ENCODE data around the gene HOXB6.

Gene HOXB6

DNA sequence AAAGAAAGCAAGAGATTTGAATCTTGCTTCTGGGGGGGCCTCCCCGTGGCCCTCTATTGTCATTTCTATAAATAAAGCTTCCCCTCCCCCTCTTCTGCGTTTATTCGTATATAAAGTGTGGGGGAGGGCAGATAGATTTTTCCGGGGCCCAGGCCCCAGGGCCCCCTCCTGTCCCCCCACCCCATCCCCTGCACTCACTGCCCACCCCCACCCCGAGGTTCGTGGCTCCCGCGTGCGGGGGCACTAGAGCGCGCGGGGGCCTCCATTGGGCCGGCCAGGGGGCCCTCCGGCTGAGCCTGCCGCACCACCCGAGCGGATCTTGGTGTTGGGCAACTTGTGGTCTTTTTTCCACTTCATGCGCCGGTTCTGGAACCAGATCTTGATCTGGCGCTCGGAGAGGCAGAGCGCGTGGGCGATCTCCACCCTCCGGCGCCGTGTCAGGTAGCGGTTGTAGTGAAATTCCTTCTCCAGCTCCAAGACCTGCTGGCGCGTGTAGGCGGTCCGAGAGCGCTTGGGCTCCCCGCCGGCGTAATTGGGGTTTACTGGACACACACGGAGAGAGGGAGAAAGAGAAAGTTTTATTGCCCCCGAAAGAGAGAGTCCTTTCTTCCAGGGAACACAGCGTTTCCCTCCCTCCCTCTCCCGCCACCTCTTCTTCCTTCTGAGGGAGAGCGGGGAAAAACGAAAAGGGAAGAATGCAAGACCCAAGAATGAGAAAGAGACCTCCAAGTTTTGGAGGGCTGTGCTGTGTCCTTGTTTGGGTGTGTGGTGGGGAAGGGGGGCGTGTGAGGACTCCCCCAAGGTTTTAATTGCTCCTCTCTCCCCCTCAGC lies 28.1 kb downstream of the HOXB6 start:
- intact Hi-C loops (cut with DNase I; ENCODE audit: low total_unique reads): no loop called here
- H3K4me3 ChIP-seq: peak overlapping the region; percentile 51 to 60
- TF ChIP-seq, protein P1, sequence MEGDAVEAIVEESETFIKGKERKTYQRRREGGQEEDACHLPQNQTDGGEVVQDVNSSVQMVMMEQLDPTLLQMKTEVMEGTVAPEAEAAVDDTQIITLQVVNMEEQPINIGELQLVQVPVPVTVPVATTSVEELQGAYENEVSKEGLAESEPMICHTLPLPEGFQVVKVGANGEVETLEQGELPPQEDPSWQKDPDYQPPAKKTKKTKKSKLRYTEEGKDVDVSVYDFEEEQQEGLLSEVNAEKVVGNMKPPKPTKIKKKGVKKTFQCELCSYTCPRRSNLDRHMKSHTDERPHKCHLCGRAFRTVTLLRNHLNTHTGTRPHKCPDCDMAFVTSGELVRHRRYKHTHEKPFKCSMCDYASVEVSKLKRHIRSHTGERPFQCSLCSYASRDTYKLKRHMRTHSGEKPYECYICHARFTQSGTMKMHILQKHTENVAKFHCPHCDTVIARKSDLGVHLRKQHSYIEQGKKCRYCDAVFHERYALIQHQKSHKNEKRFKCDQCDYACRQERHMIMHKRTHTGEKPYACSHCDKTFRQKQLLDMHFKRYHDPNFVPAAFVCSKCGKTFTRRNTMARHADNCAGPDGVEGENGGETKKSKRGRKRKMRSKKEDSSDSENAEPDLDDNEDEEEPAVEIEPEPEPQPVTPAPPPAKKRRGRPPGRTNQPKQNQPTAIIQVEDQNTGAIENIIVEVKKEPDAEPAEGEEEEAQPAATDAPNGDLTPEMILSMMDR (IDR thresholded peaks at IDR 0.05): no peak
- peaks cover 8 to 41% of the 10 kb centered on the region in 2 donors for H3K27me3 ChIP-seq
- H3K4me1 ChIP-seq: peaks cover 0 to 29% (median 17%) of the 10 kb centered on the region in 4 donors
- no peak for DNase-seq
- H3K9me3 ChIP-seq: no peaks in the 10 kb centered on the region
- H3K36me3 ChIP-seq: no peaks in the 10 kb centered on the region
- H3K27ac ChIP-seq: peak overlapping the region; percentile 24 to 75

DNA sequence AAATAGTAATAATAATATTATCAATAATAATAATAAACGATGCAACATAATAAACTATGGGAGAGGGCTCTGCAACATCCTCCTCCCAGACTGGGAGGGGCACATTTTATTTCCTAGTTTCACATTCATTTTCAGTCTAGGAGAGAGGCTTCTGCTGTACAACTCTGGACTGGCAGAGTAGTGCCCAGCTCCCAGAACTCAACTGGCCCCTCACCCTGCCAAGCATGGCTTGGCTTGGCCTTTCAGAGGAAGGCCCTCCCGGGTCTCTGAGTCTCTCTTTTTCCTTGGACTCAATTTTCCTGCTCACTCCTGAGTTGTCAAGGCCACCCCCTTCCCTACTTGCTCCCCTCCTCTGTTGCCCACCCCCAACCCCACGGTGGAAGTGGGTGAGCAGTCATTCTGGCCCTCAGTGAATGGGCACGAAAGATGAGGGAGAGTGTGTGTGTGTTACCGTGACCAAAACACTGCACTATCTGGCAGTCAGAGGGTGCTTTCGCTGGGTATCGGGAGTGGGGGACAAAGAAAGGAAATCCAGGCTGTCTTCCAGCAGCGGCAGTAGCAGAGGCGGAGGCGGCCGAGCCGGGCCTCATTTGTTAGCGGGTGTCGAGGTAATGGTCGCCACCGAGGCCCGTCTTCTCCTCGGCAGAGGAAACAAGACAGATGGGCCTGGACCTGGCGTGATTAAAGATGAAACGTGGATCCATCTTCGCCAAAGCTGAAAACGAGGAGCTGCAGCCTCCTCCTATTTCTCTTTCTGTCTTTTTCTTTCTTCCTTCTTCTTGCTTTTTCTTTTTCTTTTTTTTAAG lies 28.9 kb downstream of the HOXB6 start:
- H3K4me3 ChIP-seq: peak overlapping the region; percentile 51 to 60
- peak overlapping the region in 1 of 2 donors; percentile 75 for H3K27ac ChIP-seq
- peaks cover 8 to 34% of the 10 kb centered on the region in 2 donors for H3K27me3 ChIP-seq
- TF ChIP-seq, protein P1 (IDR thresholded peaks at IDR 0.05): no peak
- H3K4me1 ChIP-seq: peaks cover 0 to 32% (median 16%) of the 10 kb centered on the region in 4 donors
- DNase-seq: no peak
- intact Hi-C loops (cut with DNase I; ENCODE audit: low total_unique reads): no loop called here
- H3K36me3 ChIP-seq: no peaks in the 10 kb centered on the region
- H3K9me3 ChIP-seq: no peaks in the 10 kb centered on the region

DNA sequence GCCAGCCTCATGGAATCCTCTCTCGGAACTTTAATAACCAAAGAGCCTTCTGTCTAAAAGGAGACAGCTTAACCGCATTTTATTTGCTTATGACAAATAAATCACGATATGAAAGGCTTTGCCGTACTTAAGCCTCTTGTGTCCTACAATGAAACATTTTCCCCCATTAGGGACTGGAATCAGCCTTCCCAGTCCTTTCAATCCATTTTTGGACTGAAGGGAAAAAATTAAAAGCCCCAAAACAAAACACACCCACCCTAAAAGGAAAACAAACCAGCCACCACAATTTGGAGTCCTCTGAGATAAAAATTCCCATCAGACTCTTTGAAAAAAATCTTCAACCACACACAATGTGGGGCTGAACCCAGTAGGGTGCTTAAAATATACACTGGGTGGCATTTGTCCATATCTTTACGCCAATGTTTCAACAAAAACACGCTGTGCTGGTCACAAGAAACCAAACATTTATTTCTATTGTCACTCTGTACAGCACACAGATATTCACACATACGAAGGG lies 29.7 kb downstream of the HOXB6 start:
- H3K27ac ChIP-seq: peak overlapping the region in 1 of 2 donors; percentile 75

DNA sequence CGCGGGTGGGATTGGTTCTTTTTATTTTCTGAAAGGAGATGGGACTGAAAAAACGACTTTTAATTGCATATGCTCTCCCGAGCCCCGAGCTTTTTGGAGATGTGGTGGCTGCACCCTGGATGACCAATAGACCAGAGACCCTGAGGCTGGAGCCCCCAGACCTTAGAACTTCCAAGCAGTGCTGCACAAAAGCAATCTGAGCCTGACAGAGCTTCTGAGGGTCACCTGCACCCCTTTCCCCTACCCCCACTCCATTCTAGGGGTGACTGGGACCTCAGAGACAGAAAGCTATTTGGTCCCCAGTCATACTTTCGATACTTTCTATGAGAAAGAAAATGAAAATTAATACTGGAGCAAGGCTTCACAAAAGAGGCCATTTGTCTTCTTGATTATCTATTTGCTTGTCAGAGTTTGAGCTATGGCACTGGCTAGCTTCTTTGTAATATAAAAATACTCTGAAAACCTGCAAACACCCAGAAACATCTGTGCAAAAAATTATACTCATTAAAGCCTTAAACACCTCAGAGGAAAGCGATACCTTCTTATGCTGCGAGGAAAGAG lies 30.2 kb downstream of the HOXB6 start:
- DNase-seq: no peak
- Histone ChIP-seq H3K4me1 (peaks cover 0 to 43% (median 20%) of the 10 kb centered on the region in 4 donors), H3K27ac (peak overlapping the region in 1 of 2 donors; percentile 75), H3K9me3 (no peaks in the 10 kb centered on the region), H3K4me3 (no peak overlapping the region), H3K27me3 (peaks cover 8 to 23% of the 10 kb centered on the region in 2 donors), H3K36me3 (no peaks in the 10 kb centered on the region)
- TF ChIP-seq, protein P1 (IDR thresholded peaks at IDR 0.05): no peak
- intact Hi-C loops (cut with DNase I; ENCODE audit: low total_unique reads): no loop called here

More for the DNA sequence above, 29.7 kb downstream of the HOXB6 start:
- Histone ChIP-seq H3K36me3 (no peaks in the 10 kb centered on the region), H3K4me3 (no peak overlapping the region), H3K27me3 (peaks cover 8 to 27% of the 10 kb centered on the region in 2 donors), H3K4me1 (peaks cover 0 to 39% (median 18%) of the 10 kb centered on the region in 4 donors), H3K9me3 (no peaks in the 10 kb centered on the region)
- DNase-seq: no peak
- TF ChIP-seq, protein P1 (IDR thresholded peaks at IDR 0.05): no peak
- intact Hi-C loops (cut with DNase I; ENCODE audit: low total_unique reads): no loop called here

DNA sequence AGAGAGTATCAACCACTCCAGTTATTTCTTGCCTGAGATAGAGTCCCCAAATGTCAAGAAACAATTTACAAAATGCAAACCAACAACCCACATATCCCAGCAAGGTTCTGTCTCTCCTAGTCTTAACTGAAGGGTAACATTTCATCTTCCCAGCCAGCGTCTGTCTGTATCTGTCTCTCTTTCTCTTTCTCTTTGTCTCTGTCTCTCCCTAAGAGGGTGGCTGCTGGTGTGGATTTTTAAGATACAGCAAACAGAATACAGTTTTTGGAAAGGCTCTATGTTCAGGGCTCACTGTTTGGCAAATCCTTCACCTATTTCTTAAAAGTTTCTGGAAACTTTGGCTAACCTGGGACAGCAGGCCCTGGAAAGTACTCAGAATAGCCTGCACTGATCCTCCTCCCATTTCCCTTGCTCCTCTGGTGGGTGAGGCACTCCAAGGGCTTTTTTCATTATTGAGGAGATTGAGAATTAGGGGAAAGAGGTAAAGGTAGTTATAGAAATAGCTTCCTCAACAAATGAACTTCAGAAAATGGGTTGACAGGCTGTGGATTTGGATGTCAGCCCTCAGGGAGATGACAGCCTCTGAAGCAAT lies 32.9 kb downstream of the HOXB6 start:
- Histone ChIP-seq H3K4me3 (no peak overlapping the region), H3K36me3 (no peaks in the 10 kb centered on the region), H3K4me1 (peaks cover 0 to 31% (median 11%) of the 10 kb centered on the region in 4 donors), H3K27me3 (peaks cover 6 to 7% of the 10 kb centered on the region in 2 donors), H3K9me3 (no peaks in the 10 kb centered on the region), H3K27ac (peak overlapping the region in 1 of 2 donors; percentile 68)
- intact Hi-C loops (cut with DNase I; ENCODE audit: low total_unique reads): no loop called here
- DNase-seq: no peak
- TF ChIP-seq, protein P1 (IDR thresholded peaks at IDR 0.05): no peak
